HG02885 (cell line): ENCODE data around the gene CALHM6.

Source experiments
- ATAC-seq: cut with Tn5 transposase; IDR thresholded peaks from one replicate; pipeline ENCODE4 v1.9.1; 2021; ENCODE audit warnings: mild to moderate bottlenecking; ENCODE audit not compliant: unreplicated experiment, poor library complexity

The CALHM6 gene

DNA sequence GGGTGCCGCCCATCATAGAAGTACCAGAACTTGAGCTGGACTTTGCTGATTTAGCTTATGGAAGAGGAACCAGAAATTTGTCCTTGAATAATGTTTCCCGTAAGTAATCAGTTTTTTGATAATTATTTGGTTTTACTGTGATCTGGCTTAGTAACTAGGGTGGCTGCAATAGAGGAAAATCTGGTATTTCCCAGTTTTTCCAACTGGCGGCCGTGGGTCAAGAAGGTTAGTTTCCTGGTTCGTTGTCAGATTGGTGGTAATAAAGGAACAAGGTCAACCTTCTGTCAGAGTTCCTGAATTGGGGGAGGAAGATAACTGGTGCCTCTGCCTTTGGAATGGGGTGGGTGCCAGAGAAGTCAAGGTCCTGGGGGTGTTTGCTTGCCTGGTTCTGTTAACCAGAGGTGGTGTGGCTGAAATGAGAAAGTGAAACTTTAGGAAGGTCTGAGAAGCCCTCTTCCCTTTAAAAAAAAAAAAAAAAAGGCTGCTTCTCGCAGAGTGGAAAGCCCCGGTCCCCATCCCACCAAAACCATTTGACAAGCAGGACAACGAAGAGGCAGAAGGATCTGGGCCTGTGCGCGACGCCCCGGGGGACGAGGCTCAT lies at the start of gene CALHM6:
CALHM6 (plus strand) TSS at position 45 of the 601 bp plus-strand sequence; CDS start at position 600, 555 bp downstream.
- ATAC-seq, result no peak

DNA sequence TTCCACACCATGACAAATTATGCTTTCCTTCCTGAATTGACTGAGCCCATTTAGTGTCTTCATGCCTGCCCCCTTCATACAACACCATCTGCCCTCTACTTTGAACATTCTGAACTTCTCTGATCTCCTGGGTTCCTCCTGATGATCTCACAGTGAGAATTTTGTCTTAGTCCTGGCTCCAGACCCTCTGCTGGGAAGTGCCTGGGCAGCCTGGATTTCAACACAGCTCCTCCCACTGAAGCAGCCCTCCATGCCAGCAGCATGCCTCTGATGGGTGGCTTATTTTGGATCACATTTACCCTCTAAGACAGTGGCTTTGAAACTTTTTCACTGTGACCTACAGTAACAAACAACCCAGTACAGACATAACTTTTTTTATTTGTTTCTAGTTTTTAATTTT lies 48.9 kb upstream of the CALHM6 start:
- ATAC-seq, result no peak

DNA sequence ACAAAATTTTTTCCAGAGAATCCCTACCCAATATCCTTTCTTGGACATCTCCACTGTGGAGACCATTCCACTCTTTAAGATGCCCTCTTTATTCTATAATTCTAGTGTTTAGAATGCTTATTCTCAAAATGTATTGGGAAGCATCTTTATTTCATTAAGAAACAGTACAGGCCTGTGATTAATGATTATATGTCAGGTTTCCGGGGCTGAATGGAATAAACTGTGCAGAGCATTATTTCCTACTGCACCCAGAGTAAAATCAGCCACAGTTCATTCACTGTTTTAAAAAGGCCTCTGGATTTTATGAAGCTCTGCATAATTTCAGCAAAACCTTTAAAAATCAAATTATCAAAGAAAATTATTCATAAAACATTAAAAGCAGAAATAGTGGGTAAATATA lies 47.8 kb upstream of the CALHM6 start:
- no peak for ATAC-seq

DNA sequence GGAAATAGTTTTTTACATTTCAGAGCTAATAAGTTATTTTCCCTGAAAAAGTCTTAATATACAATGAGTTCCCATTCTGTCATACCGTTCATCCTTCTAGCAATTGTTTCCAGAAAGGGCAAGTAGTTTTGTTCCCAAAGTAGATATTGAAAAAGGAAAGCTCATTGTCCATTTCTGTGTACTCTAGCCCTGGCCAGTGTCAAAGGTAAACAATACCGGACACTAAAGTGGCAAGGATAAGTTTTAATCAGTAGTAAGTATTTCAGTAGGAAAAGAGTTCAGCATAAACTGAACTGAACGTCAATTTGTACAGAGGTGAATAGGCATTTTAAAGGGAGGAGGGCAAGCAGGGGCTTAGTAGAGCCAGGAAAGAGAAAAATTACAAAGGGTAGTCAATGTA lies 43.5 kb upstream of the CALHM6 start:
- no peak for ATAC-seq

DNA sequence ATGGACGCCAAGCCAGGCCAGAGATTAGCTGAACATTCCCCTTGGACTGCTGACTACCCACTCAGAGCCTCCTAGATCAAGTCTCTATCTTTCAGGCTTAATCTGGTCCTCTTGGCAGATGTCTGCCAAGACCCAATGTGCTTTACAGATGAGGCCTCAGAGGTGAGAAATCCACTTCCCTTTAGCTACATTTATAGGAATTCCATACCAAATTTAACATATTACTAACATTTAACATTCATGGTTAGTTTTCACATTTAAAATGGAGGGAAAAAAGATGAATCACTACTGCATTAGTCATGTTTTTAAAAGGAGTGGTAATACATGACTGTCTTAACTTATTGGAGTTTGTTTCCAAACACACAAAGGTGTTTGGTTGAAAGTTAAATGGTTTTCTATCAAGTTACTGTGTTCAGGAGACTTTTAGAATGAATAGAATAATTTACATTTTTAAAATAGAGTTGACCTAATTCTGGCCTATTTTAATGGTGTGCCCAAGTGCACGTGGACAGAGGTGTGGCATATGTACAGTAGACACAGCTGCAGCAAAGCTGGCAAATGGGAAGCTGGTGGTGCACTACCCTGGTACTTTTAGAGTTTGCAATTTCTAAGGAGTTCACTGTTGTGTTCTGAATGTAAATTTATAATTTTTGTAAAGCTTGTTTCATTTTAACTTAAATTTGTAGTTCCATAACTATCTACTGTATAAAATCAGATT lies 41.9 kb upstream of the CALHM6 start:
- ATAC-seq, result no peak

DNA sequence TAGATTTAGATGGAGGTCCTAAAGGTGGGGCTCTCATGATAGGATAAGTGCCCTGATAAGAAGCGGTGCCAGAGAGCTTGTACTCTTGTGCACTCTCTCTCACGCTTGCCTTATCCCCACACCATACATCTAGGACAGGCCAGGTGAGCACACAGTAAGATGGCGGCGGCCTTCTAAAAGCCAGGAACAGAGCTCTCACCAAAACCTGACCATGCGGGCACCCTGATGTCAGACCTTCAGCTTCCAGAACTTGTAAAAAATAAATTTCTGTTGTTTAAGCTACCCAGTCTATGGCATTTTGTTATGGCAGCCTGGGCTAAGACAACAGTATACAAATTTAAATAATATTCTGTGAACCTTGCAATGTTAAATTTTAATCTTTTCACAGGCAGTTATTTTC lies 40.8 kb upstream of the CALHM6 start:
- no peak for ATAC-seq

DNA sequence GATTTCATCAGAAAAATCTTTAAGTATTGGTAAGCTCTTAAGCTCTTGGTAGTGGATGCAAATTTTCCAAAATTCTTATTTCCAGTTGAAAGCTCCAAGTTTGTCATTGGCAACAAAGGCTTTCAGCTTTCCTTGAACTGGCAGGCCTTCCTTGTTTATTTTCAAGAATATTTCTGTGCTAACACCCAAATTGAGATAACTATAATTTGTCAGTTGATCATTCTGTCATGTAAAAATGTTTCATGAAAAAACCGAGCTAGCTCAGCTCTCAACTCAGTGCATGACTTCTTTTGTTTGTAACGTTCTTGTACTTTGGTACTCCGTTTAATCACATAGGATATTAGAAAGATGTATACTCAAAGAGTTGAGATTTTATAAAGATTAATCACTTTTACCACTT lies 38.9 kb upstream of the CALHM6 start:
- ATAC-seq, result no peak

DNA sequence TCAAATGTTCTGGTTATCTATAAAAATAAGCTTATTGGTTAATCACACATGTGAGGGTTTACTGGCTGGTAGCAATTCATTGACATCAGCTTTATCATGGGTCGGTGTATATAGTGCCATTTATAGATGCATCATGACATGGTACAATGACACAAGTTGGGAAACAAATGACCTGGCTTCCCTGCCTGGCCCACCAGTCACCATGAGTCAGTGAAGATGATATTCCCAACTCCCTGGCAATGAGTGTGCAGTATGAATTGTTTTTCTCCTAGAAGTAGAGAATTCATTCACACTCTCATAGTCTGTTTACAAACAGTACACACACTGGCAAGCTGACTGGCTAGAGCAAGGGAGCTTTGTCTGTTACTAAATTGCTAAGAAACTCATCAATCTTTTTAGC lies 37.2 kb upstream of the CALHM6 start:
- no peak for ATAC-seq

DNA sequence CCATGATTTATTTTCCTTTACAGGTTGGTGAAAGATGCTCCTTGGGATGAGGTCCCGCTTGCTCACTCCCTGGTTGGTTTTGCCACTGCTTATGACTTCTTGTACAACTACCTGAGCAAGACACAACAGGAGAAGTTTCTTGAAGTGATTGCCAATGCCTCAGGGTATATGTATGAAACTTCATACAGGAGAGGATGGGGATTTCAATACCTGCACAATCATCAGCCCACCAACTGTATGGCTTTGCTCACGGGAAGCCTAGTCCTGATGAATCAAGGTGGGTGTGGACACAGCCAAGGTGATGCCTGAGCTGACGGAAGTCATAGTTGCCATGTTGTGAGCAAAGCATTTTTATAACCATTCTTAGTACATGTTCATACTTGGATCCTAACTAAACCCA lies 34.6 kb upstream of the CALHM6 start:
- ATAC-seq, result no peak

DNA sequence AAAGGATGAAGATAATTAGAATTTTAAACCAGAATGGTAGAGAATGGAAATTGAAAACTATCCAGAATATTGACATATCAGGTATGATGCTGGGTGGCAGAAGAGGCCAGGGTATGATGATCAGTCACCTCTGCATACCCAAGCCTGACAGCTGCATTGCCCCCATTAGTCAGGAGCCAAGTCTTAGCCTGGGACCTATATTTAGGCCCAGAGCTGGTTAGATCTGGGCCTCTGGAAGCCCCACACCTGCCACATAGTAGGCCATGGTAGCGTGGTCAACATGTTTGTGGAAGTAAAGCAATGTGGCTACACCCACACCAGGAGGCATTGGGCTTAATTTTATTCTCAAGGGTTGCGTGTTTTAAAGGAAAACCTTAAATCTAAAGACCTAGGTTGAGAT lies 32.1 kb upstream of the CALHM6 start:
- ATAC-seq, result no peak

DNA sequence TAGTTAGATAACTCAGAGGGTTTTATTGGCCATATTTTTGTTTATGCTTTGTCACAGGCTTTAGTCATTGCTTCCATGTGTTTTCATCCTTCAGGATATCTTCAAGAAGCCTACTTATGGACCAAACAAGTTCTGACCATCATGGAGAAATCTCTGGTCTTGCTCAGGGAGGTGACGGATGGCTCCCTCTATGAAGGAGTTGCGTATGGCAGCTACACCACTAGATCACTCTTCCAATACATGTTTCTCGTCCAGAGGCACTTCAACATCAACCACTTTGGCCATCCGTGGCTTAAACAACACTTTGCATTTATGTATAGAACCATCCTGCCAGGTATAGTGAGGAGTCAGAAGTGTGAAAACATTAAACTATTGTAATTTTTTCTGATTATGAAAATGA lies 30.3 kb upstream of the CALHM6 start:
- ATAC-seq, result no peak

DNA sequence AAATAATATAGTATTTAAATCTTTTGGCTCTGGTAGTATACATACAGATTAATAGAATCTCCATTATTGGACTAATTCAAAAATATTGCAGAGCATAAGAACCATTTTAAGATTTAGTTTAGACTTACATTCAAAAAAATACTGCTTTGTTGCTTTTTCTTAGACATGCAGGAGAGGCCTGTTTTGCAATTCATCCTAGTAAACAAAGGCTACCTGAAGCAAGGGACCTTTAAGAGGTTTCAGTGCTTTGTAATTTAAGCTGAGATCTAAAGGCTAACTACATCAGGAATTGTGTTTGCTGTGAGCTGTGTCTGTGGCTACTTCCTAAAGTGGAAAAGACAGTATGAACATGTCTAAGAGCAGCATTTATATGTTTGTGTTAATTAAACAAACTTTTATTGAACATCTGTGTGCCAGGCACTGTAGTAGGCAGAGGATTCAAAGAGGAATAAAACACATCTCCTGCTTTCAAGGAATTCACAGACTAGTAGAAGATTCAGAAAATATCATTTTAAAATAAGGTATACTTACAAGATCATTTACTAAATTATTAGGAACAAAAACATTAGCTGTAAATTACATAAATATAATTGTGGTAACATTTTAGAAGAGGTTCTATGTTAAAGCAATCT lies 29.1 kb upstream of the CALHM6 start:
- ATAC-seq, result no peak

DNA sequence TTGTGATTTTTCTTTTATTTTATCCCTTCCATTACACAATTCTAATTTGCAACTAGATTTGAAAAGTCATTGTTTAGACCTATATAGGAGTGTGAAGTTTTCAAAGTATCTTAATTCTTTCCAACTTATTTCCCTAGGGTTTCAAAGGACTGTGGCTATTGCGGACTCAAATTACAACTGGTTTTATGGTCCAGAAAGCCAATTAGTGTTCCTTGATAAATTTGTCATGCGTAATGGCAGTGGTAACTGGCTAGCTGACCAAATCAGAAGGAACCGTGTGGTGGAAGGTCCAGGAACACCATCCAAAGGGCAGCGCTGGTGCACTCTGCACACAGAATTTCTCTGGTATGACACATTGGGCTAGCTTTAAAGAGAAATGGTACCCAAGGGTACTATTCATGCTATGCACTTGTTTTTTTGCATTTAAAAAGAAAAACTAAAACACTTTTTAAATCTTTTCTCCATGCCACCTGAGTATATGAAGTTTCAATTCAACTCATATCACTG lies 27.9 kb upstream of the CALHM6 start:
- ATAC-seq, result no peak

DNA sequence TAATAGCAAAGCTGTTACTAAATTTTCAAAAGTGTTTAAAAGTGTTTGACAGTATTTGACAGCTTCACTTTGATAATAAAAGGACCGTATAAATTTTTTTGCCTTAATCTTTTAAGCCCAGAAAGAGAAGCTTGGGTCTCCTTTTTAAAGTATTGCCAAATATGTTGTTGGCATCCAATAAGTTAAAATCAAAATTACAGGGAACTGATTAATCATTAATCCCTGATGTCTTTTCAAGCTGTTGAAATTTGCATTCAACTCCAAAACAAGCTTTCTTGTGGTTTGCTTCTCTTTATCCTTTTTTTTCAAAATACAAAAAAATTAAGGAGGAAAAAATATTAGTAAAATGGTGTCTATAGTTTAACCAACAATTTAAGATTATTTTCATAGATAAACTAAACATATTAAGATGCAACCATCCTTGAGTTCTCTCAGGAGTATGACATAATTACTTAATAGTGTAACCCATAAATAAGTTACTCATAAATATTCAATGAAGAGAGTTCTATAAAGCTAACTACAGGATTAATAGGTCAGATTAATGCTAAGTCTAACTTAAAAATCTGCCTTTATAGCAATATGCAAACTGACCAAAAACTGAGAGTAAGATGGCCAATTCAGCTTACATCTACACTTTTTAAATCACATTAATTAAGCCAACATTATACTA lies 27.0 kb upstream of the CALHM6 start:
- no peak for ATAC-seq

DNA sequence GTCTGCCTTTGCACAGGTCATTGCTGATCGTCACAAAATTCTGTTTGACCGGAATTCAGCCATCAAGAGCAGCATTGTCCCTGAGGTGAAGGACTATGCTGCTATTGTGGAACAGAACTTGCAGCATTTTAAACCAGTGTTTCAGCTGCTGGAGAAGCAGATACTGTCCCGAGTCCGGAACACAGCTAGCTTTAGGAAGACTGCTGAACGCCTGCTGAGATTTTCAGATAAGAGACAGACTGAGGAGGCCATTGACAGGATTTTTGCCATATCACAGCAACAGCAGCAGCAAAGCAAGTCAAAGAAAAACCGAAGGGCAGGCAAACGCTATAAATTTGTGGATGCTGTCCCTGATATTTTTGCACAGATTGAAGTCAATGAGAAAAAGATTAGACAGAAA lies 24.6 kb upstream of the CALHM6 start:
- no peak for ATAC-seq

DNA sequence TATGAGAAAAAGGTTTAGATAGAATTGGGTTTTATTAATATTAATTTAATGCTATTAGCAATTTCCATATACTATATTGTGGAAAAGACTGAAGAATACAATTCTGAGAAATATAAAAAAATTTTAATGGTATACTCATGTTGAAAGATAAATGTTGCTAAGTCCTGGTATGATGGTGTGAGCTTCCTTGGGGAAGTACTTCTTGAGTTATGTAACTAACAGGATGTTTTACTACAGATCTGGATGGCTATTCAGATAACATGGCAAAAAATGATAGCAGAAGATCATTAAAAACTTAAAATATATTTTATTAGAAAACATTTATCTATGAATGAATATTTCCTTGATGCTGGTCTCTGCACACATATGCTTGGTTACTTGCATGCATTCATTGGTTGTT lies 23.5 kb upstream of the CALHM6 start:
- ATAC-seq, result no peak

DNA sequence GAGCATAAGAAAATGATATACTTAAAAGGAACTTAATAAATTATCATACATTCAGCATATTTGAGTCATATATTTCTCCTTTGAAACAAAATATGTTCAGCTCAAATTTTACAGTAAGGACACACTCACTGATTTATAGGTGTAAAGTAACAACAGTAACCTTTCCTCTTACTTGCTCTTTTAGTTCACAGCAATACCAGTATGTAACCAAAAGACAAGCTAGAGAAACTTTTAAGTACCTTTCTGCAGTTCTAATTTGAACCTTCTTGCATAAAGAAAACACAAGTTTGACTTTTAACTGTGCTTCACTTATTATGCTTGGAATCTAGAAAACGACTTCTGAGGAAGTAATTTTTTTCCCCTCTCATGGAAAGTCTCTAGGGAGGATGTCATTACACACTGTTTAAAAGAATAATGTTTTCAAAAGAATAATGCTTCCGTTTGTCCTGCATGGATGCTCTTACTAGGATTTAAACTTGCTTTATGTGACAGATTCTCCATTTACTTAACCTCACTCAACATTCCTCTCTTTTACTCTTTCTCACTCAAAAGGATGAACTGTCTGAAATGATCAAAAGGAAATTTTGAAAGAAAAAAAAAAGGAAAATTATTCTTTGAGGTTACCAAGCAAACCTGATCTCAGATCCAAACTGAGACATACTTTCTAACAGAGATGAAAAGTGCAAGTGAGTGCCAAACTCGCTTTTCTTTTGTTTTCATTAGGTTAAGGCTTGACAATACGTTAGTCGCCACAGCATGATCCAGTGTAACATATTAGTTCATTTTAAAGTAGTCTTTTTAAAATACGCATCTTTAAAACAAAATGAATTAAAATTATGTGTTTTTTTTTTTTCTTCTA lies 22.4 kb upstream of the CALHM6 start:
- ATAC-seq, result no peak

DNA sequence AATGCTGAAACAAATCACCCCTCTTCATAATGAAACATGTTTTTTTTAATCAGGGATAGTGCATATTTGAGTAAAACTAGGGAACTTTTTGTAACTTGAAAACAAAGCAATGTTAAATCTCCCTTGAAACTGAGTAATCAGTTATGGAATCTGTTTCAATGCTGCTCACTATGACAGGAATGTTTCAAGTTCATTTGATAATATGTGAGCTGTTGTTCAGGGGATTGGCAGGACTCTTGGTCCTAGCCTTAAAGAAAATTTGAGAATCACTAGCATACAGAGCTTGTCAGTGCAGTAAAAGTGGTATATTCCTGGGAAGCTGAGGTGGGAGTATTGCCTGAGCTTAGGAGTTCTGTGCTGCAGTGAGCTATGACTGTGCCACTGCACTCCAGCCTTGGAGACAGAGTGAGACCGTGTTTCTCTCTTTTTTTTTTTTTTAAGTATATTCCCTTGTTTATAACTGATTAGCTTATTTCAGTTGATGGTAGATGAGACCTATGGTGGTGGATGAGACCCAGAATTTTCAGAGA lies 21.6 kb upstream of the CALHM6 start:
- no peak for ATAC-seq

DNA sequence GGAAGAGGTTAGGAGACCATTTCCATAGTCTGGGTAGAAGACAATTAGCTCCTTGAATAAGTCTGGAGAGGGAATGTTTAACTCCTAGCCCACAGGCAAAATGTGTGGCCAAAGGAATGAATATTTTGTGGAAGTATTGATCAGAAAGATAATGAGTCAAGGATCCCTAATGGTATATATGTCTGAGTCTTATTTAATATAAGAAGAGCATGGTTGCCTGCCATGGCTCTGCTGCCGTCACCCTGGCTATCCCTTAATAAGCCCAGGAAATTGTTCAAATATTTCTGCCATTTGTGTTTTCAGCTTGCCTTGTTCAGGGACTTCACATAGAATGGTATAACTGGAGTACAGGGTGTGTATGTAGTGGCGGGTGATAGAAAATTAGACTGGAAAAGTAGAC lies 18.1 kb upstream of the CALHM6 start:
- no peak for ATAC-seq

DNA sequence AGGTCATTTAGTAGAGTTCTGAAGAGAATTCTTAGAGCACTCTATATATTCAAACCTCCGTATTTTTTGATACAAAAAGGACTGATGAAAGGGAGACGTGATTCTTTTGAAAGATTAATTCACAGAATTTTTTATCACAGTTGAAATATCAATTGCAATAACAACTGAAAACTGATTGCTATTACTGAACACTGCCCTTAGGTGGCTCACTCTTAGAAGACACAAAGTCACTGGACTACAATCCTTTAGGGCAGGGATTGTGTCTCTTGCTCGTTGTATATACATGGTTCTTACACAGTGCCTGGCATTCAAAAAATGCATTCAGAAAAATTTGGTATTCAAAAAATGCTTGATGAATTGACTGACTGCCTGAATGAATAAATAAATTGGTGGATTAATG lies 17.1 kb upstream of the CALHM6 start:
- ATAC-seq, result peak; percentile 76
